HAP-1 (cell line): Measurements from ENCODE around the gene UTS2B.

Experiments used
- DNase-seq, 2 experiments: peaks; one replicate each; pipeline ENCODE4 v3.0.0-alpha.2; 2016 to 2020; ENCODE audit warnings: low spot score in 2 of 2
- H3K27me3 ChIP-seq: fragments of 250-450 bp; sonication (Bioruptor Pico); 2 replicates; pipeline ENCODE4 v1.5.1; 2020; ENCODE audit warnings: low read depth, mild to moderate bottlenecking, moderate library complexity
- H3K36me3 ChIP-seq: fragments of 250-450 bp; sonication (Bioruptor Pico); replicated peaks from 2 replicates; pipeline ENCODE4 v1.5.1; 2020; ENCODE audit warnings: mild to moderate bottlenecking
- H3K4me1 ChIP-seq: fragments of 250-450 bp; sonication (Bioruptor Pico); 2 replicates; pipeline ENCODE4 v1.5.1; 2020; ENCODE audit warnings: mild to moderate bottlenecking
- H3K4me3 ChIP-seq: fragments of 250-450 bp; sonication (Bioruptor Pico); 2 replicates; pipeline ENCODE4 v1.5.1; 2020; ENCODE audit warnings: mild to moderate bottlenecking, moderate library complexity
- H3K9me3 ChIP-seq: fragments of 250-450 bp; sonication (Bioruptor Pico); 2 replicates; pipeline ENCODE4 v1.5.1; 2020; ENCODE audit warnings: mild to moderate bottlenecking, moderate library complexity
- in situ Hi-C: fragments of 300-500 bp; cut with MboI; formaldehyde crosslinking; loops from 3 replicates; pipeline ENCODE4 v1.14.3; 2020; ENCODE audit warnings: low sequenced_read_pairs, inconsistent platforms, mixed read lengths

Gene UTS2B

GRCh38 chr3:191324936-191325335 is 5.4 kb downstream of the UTS2B start:
- DNase-seq, result no peak
- H3K27me3 ChIP-seq, result no peaks in the 10 kb centered on the region
- peaks cover 9% of the 10 kb centered on the region; the same call in 1 of the 2 replicates for H3K4me1 ChIP-seq
- H3K4me3 ChIP-seq, result no peak overlapping the region
- in situ Hi-C loops, result no loop called here
- no peaks in the 10 kb centered on the region for H3K36me3 ChIP-seq
- H3K9me3 ChIP-seq, result no peaks in the 10 kb centered on the region

- no peaks in the 10 kb centered on the region for H3K36me3 ChIP-seq
- no peaks in the 10 kb centered on the region for H3K4me1 ChIP-seq
- H3K9me3 ChIP-seq, result no peaks in the 10 kb centered on the region
- H3K4me3 ChIP-seq, result no peak overlapping the region
- no peaks in the 10 kb centered on the region for H3K27me3 ChIP-seq
- no peak for DNase-seq
- in situ Hi-C loops, result no loop called here
Observed at GRCh38 chr3:191321019-191321767, 9.1 kb downstream of the UTS2B start.

- Histone ChIP-seq H3K36me3 (no peaks in the 10 kb centered on the region), H3K9me3 (no peaks in the 10 kb centered on the region), H3K4me1 (no peaks in the 10 kb centered on the region), H3K27me3 (no peaks in the 10 kb centered on the region), H3K4me3 (no peak overlapping the region)
- in situ Hi-C loops, result no loop called here
- no peak for DNase-seq
Observed at GRCh38 chr3:191320316-191320715, 10.0 kb downstream of the UTS2B start.

- no peak for DNase-seq
- in situ Hi-C loops, result no loop called here
- Histone ChIP-seq H3K9me3 (no peaks in the 10 kb centered on the region), H3K4me3 (no peak overlapping the region), H3K36me3 (no peaks in the 10 kb centered on the region), H3K27me3 (no peaks in the 10 kb centered on the region), H3K4me1 (no peaks in the 10 kb centered on the region)
Observed at GRCh38 chr3:191316876-191317603, 13.3 kb downstream of the UTS2B start.

GRCh38 chr3:191314109-191314728 is 16.1 kb downstream of the UTS2B start:
- DNase-seq, result no peak
- Histone ChIP-seq H3K27me3 (no peaks in the 10 kb centered on the region), H3K4me3 (no peak overlapping the region), H3K36me3 (no peaks in the 10 kb centered on the region), H3K9me3 (no peaks in the 10 kb centered on the region), H3K4me1 (no peaks in the 10 kb centered on the region)
- in situ Hi-C loops, result no loop called here

- no peak overlapping the region for H3K4me3 ChIP-seq
- H3K27me3 ChIP-seq, result no peaks in the 10 kb centered on the region
- H3K4me1 ChIP-seq, result no peaks in the 10 kb centered on the region
- no peak for DNase-seq
- in situ Hi-C loops, result no loop called here
- no peaks in the 10 kb centered on the region; the same call in 1 of the 2 replicates for H3K9me3 ChIP-seq
- no peaks in the 10 kb centered on the region for H3K36me3 ChIP-seq
Observed at GRCh38 chr3:191313296-191313695, 17.0 kb downstream of the UTS2B start.

GRCh38 chr3:191307341-191307740 is 23.0 kb downstream of the UTS2B start:
- DNase-seq, result no peak
- peaks cover 10% of the 10 kb centered on the region for H3K4me1 ChIP-seq
- in situ Hi-C loops, result no loop called here

GRCh38 chr3:191306428-191306827 is 23.9 kb downstream of the UTS2B start:
- no peak for DNase-seq
- H3K4me3 ChIP-seq, result no peak overlapping the region
- H3K36me3 ChIP-seq, result no peaks in the 10 kb centered on the region
- H3K4me1 ChIP-seq, result peaks cover 10% of the 10 kb centered on the region
- H3K27me3 ChIP-seq, result no peaks in the 10 kb centered on the region
- no peaks in the 10 kb centered on the region; the same call in 1 of the 2 replicates for H3K9me3 ChIP-seq
- in situ Hi-C loops, result no loop called here

More at GRCh38 chr3:191307341-191307740, 23.0 kb downstream of the UTS2B start:
- Histone ChIP-seq H3K36me3 (no peaks in the 10 kb centered on the region), H3K9me3 (no peaks in the 10 kb centered on the region; the same call in 1 of the 2 replicates), H3K27me3 (no peaks in the 10 kb centered on the region), H3K4me3 (no peak overlapping the region)

GRCh38 chr3:191303596-191303995 is 26.7 kb downstream of the UTS2B start:
- Histone ChIP-seq H3K4me1 (peaks cover 10% of the 10 kb centered on the region), H3K27me3 (no peaks in the 10 kb centered on the region), H3K36me3 (no peaks in the 10 kb centered on the region), H3K9me3 (no peaks in the 10 kb centered on the region; the same call in 1 of the 2 replicates), H3K4me3 (no peak overlapping the region)
- no peak for DNase-seq
- in situ Hi-C loops, result no loop called here

GRCh38 chr3:191302451-191302850 is 27.9 kb downstream of the UTS2B start:
- Histone ChIP-seq H3K9me3 (no peaks in the 10 kb centered on the region), H3K4me1 (peaks cover 10% of the 10 kb centered on the region), H3K36me3 (no peaks in the 10 kb centered on the region), H3K27me3 (no peaks in the 10 kb centered on the region), H3K4me3 (no peak overlapping the region)
- DNase-seq, result no peak
- in situ Hi-C loops, result no loop called here

GRCh38 chr3:191301782-191302411 is 28.4 kb downstream of the UTS2B start:
- no peak overlapping the region for H3K4me3 ChIP-seq
- H3K36me3 ChIP-seq, result no peaks in the 10 kb centered on the region
- in situ Hi-C loops, result no loop called here
- DNase-seq, result peak in 1 of 2 experiments; percentile 13
- peaks cover 10% of the 10 kb centered on the region for H3K4me1 ChIP-seq
- H3K27me3 ChIP-seq, result no peaks in the 10 kb centered on the region
- H3K9me3 ChIP-seq, result no peaks in the 10 kb centered on the region

GRCh38 chr3:191301017-191301416 is 29.3 kb downstream of the UTS2B start:
- H3K4me3 ChIP-seq, result no peak overlapping the region
- in situ Hi-C loops, result no loop called here
- H3K27me3 ChIP-seq, result no peaks in the 10 kb centered on the region
- DNase-seq, result no peak
- H3K36me3 ChIP-seq, result no peaks in the 10 kb centered on the region
- H3K4me1 ChIP-seq, result peaks cover 8% of the 10 kb centered on the region
- H3K9me3 ChIP-seq, result no peaks in the 10 kb centered on the region

- H3K4me3 ChIP-seq, result no peak overlapping the region
- peaks cover 3% of the 10 kb centered on the region; the same call in 1 of the 2 replicates for H3K4me1 ChIP-seq
- in situ Hi-C loops, result no loop called here
- no peaks in the 10 kb centered on the region for H3K9me3 ChIP-seq
- DNase-seq, result no peak
- H3K36me3 ChIP-seq, result no peaks in the 10 kb centered on the region
- no peaks in the 10 kb centered on the region for H3K27me3 ChIP-seq
Observed at GRCh38 chr3:191300422-191300821, 29.9 kb downstream of the UTS2B start.
